Activated T-helper 1 cell treated with anti-CD3 and anti-CD28 coated beads, Interleukin-12 subunit alpha, Interleukin-12 subunit beta, Interleukin-2, Interleukin-4 antibody, amounts not matched to agents 30 ng/mL and 10 ng/mL and 1 ng/mL, durations not matched to agents 14 hours and 24 hours and 36 hours (primary cell): Measurements from ENCODE around the gene SNTB2. TPM values are rescaled to one million over a fixed set of nuclear protein-coding genes. Genes with fewer than 3 reads are reported as not detected.

Experiments
- DNase-seq: peaks from one replicate; pipeline ENCODE4 v3.0.0; 2021; ENCODE audit warnings: low spot score
- H3K27ac Mint-ChIP-seq: one replicate; pipeline ENCODE4 v1.8.0; 2021; ENCODE audit warnings: mild to moderate bottlenecking, mixed read lengths
- H3K27me3 Mint-ChIP-seq: one replicate; pipeline ENCODE4 v1.8.0; 2022; ENCODE audit warnings: mild to moderate bottlenecking, moderate library complexity, mixed read lengths; ENCODE audit not compliant: insufficient read depth
- H3K36me3 Mint-ChIP-seq: one replicate; pipeline ENCODE4 v1.8.0; 2021; ENCODE audit warnings: low read depth, mixed read lengths
- H3K4me1 Mint-ChIP-seq: one replicate; pipeline ENCODE4 v1.8.0; 2021; ENCODE audit warnings: low read depth, mixed read lengths
- H3K4me3 Mint-ChIP-seq: one replicate; pipeline ENCODE4 v1.8.0; 2021; ENCODE audit warnings: mild to moderate bottlenecking, moderate library complexity, mixed read lengths
- H3K9me3 Mint-ChIP-seq: one replicate; pipeline ENCODE4 v1.8.0; 2021; ENCODE audit warnings: mixed read lengths
- intact Hi-C: fragments of 100-400 bp; cut with micrococcal nuclease; formaldehyde crosslinking; loops from one replicate; pipeline ENCODE4 v1.15.1; 2024
- total RNA-seq: library from RNA; stranded (reverse); gene quantifications from 2 replicates; pipeline ENCODE4 v1.2.3, GENCODE V29; 2022

SNTB2 gene
- total RNA-seq, 1 donor from 2014 or later: 29.4 TPM

GRCh38 chr16:69209735-69210134 is 22.8 kb downstream of the SNTB2 start:
- Mint-ChIP-seq H3K27me3 (no peaks in the 10 kb centered on the region), H3K9me3 (no peaks in the 10 kb centered on the region), H3K4me1 (peaks cover 10% of the 10 kb centered on the region), H3K27ac (no peak overlapping the region), H3K4me3 (no peak overlapping the region), H3K36me3 (peaks cover 4% of the 10 kb centered on the region)
- no peak for DNase-seq
- intact Hi-C loops: no loop called here

- H3K9me3 Mint-ChIP-seq: no peaks in the 10 kb centered on the region
- DNase-seq: no peak
- H3K27me3 Mint-ChIP-seq: no peaks in the 10 kb centered on the region
- H3K4me3 Mint-ChIP-seq: no peak overlapping the region
- H3K36me3 Mint-ChIP-seq: no peaks in the 10 kb centered on the region
- no peak overlapping the region for H3K27ac Mint-ChIP-seq
- H3K4me1 Mint-ChIP-seq: peaks cover 17% of the 10 kb centered on the region
- intact Hi-C loops: no loop called here
Observed at GRCh38 chr16:69217433-69217832, 30.5 kb downstream of the SNTB2 start.

GRCh38 chr16:69219279-69219678 is 32.3 kb downstream of the SNTB2 start:
- no peak overlapping the region for H3K27ac Mint-ChIP-seq
- intact Hi-C loops: no loop called here
- H3K4me1 Mint-ChIP-seq: peaks cover 17% of the 10 kb centered on the region
- no peaks in the 10 kb centered on the region for H3K27me3 Mint-ChIP-seq
- no peak overlapping the region for H3K4me3 Mint-ChIP-seq
- no peak for DNase-seq
- H3K36me3 Mint-ChIP-seq: no peaks in the 10 kb centered on the region
- H3K9me3 Mint-ChIP-seq: no peaks in the 10 kb centered on the region

GRCh38 chr16:69223882-69224281 is 36.9 kb downstream of the SNTB2 start:
- Mint-ChIP-seq H3K27ac (no peak overlapping the region), H3K36me3 (no peaks in the 10 kb centered on the region), H3K27me3 (no peaks in the 10 kb centered on the region), H3K4me3 (no peak overlapping the region), H3K9me3 (no peaks in the 10 kb centered on the region), H3K4me1 (peaks cover 5% of the 10 kb centered on the region)
- intact Hi-C loops: no loop called here
- DNase-seq: no peak

GRCh38 chr16:69225121-69225520 is 38.2 kb downstream of the SNTB2 start:
- H3K4me3 Mint-ChIP-seq: no peak overlapping the region
- H3K27ac Mint-ChIP-seq: no peak overlapping the region
- H3K4me1 Mint-ChIP-seq: no peaks in the 10 kb centered on the region
- H3K36me3 Mint-ChIP-seq: no peaks in the 10 kb centered on the region
- no peak for DNase-seq
- H3K9me3 Mint-ChIP-seq: no peaks in the 10 kb centered on the region
- no peaks in the 10 kb centered on the region for H3K27me3 Mint-ChIP-seq
- intact Hi-C loops: no loop called here

- no peak overlapping the region for H3K4me3 Mint-ChIP-seq
- H3K27me3 Mint-ChIP-seq: no peaks in the 10 kb centered on the region
- DNase-seq: no peak
- no peak overlapping the region for H3K27ac Mint-ChIP-seq
- H3K9me3 Mint-ChIP-seq: no peaks in the 10 kb centered on the region
- intact Hi-C loops: no loop called here
- H3K4me1 Mint-ChIP-seq: no peaks in the 10 kb centered on the region
- H3K36me3 Mint-ChIP-seq: peaks cover 2% of the 10 kb centered on the region
Observed at GRCh38 chr16:69233124-69233523, 46.2 kb downstream of the SNTB2 start.

- no peaks in the 10 kb centered on the region for H3K27me3 Mint-ChIP-seq
- no peak for DNase-seq
- H3K4me1 Mint-ChIP-seq: no peaks in the 10 kb centered on the region
- H3K4me3 Mint-ChIP-seq: no peak overlapping the region
- intact Hi-C loops: no loop called here
- H3K27ac Mint-ChIP-seq: no peak overlapping the region
- H3K9me3 Mint-ChIP-seq: no peaks in the 10 kb centered on the region
- H3K36me3 Mint-ChIP-seq: peaks cover 2% of the 10 kb centered on the region
Observed at GRCh38 chr16:69234460-69234859, 47.5 kb downstream of the SNTB2 start.

- peaks cover 5% of the 10 kb centered on the region for H3K4me1 Mint-ChIP-seq
- H3K36me3 Mint-ChIP-seq: peaks cover 5% of the 10 kb centered on the region
- intact Hi-C loops: no loop called here
- H3K27me3 Mint-ChIP-seq: no peaks in the 10 kb centered on the region
- no peak overlapping the region for H3K27ac Mint-ChIP-seq
- no peak for DNase-seq
- no peak overlapping the region for H3K4me3 Mint-ChIP-seq
- no peaks in the 10 kb centered on the region for H3K9me3 Mint-ChIP-seq
Observed at GRCh38 chr16:69236319-69236718, 49.4 kb downstream of the SNTB2 start.

- intact Hi-C loops: no loop called here
- H3K4me1 Mint-ChIP-seq: peaks cover 5% of the 10 kb centered on the region
- H3K4me3 Mint-ChIP-seq: no peak overlapping the region
- no peak overlapping the region for H3K27ac Mint-ChIP-seq
- no peaks in the 10 kb centered on the region for H3K27me3 Mint-ChIP-seq
- H3K9me3 Mint-ChIP-seq: no peaks in the 10 kb centered on the region
- DNase-seq: no peak
- peaks cover 5% of the 10 kb centered on the region for H3K36me3 Mint-ChIP-seq
Observed at GRCh38 chr16:69237296-69237695, 50.3 kb downstream of the SNTB2 start.

GRCh38 chr16:69239851-69240250 is 52.9 kb downstream of the SNTB2 start:
- Mint-ChIP-seq H3K36me3 (peaks cover 5% of the 10 kb centered on the region), H3K4me3 (no peak overlapping the region)

GRCh38 chr16:69240331-69240730 is 53.4 kb downstream of the SNTB2 start:
- Mint-ChIP-seq H3K36me3 (peaks cover 4% of the 10 kb centered on the region), H3K9me3 (no peaks in the 10 kb centered on the region), H3K27me3 (no peaks in the 10 kb centered on the region), H3K4me1 (peaks cover 5% of the 10 kb centered on the region), H3K27ac (no peak overlapping the region), H3K4me3 (no peak overlapping the region)
- intact Hi-C loops: no loop called here
- no peak for DNase-seq

More at GRCh38 chr16:69239851-69240250, 52.9 kb downstream of the SNTB2 start:
- H3K9me3 Mint-ChIP-seq: no peaks in the 10 kb centered on the region
- no peaks in the 10 kb centered on the region for H3K27me3 Mint-ChIP-seq
- intact Hi-C loops: no loop called here
- DNase-seq: no peak
- H3K4me1 Mint-ChIP-seq: peaks cover 5% of the 10 kb centered on the region
- H3K27ac Mint-ChIP-seq: no peak overlapping the region

GRCh38 chr16:69241926-69242325 is 55.0 kb downstream of the SNTB2 start:
- intact Hi-C loops: no loop called here
- H3K27me3 Mint-ChIP-seq: no peaks in the 10 kb centered on the region
- H3K36me3 Mint-ChIP-seq: peaks cover 12% of the 10 kb centered on the region
- H3K4me1 Mint-ChIP-seq: peaks cover 5% of the 10 kb centered on the region
- no peak overlapping the region for H3K4me3 Mint-ChIP-seq
- no peak overlapping the region for H3K27ac Mint-ChIP-seq
- H3K9me3 Mint-ChIP-seq: no peaks in the 10 kb centered on the region
- no peak for DNase-seq

GRCh38 chr16:69243479-69243878 is 56.5 kb downstream of the SNTB2 start:
- Mint-ChIP-seq H3K4me3 (no peak overlapping the region), H3K27me3 (no peaks in the 10 kb centered on the region), H3K4me1 (peaks cover 5% of the 10 kb centered on the region), H3K36me3 (peaks cover 12% of the 10 kb centered on the region), H3K9me3 (no peaks in the 10 kb centered on the region), H3K27ac (no peak overlapping the region)
- DNase-seq: no peak
- intact Hi-C loops: no loop called here

- Mint-ChIP-seq H3K27ac (no peak overlapping the region), H3K9me3 (no peaks in the 10 kb centered on the region), H3K4me3 (no peak overlapping the region), H3K27me3 (no peaks in the 10 kb centered on the region), H3K4me1 (peaks cover 5% of the 10 kb centered on the region), H3K36me3 (peaks cover 14% of the 10 kb centered on the region)
- intact Hi-C loops: no loop called here
- no peak for DNase-seq
Observed at GRCh38 chr16:69244336-69244735, 57.4 kb downstream of the SNTB2 start.
